K562 (cell line): Measurements from ENCODE around the gene DNER. TPM values are rescaled to one million over a fixed set of nuclear protein-coding genes. Genes with fewer than 3 reads are reported as not detected.

Experiments used
- CBX2 ChIP-seq: fragments of 200-600 bp; sonication (generic); IDR thresholded peaks from one replicate; pipeline ENCODE4 v1.6.1; 2012; ENCODE audit warnings: mild to moderate bottlenecking, low read length, inconsistent platforms; ENCODE audit not compliant: insufficient read depth, poor library complexity, severe bottlenecking
- FOXP1 ChIP-seq: sonication (generic); formaldehyde crosslinking; IDR thresholded peaks from 2 replicates; pipeline ENCODE4 v1.8.0; 2022; ENCODE audit warnings: mild to moderate bottlenecking, missing genetic modification reagents
- HNRNPH1 ChIP-seq: fragments of 200-400 bp; formaldehyde crosslinking; optimal IDR thresholded peaks from 2 replicates; pipeline ENCODE3; 2017; ENCODE audit warnings: low read depth, mild to moderate bottlenecking, low read length, moderate library complexity
- KAT7 ChIP-seq: sonication (generic); formaldehyde crosslinking; IDR thresholded peaks from 2 replicates; pipeline ENCODE4 v1.8.0; 2022; ENCODE audit warnings: missing genetic modification reagents, mild to moderate bottlenecking, borderline replicate concordance
- NR2F6 ChIP-seq: fragments of 450-650 bp; formaldehyde crosslinking; IDR thresholded peaks from 2 replicates; pipeline ENCODE4 v1.4.0; 2020; ENCODE audit warnings: mild to moderate bottlenecking
- TARDBP ChIP-seq: fragments of 450-650 bp; IDR thresholded peaks from 2 replicates; pipeline ENCODE4 v1.6.1; 2016
- ZC3H11A ChIP-seq: IDR thresholded peaks from 2 replicates; pipeline ENCODE4 v1.6.1; 2012; ENCODE audit warnings: low read depth, low read length, improper control_type of control experiment
- ZNF780A ChIP-seq: fragments of 250-450 bp; sonication (Bioruptor Pico); IDR thresholded peaks from 2 replicates; pipeline ENCODE4 v1.5.0; 2021; ENCODE audit warnings: mild to moderate bottlenecking
- polyA plus RNA-seq, 8 experiments: library from polyadenylated mRNA; depleted of rRNA in 4 of 8; stranded (reverse) in 5 of 8; unstranded in 3 of 8; fragments of >200 nt; fragmentation: Nextera tagmentation in 2 of 8; fragmentation: Illumina TruSeq in 1 of 8; extraction: Ambion mirVana in 2 of 8; extraction: Trizol in 1 of 8; gene quantifications; 2 replicates each; pipeline versions ENCODE4 v1.2.1 to v1.2.3, GENCODE V29; 2011 to 2014; ENCODE audit warnings: inconsistent platforms in 1 of 8, missing spikeins in 1 of 8
- total RNA-seq, 7 experiments: library from RNA; depleted of rRNA in 6 of 7; stranded (reverse); fragments of >200 nt in 6 of 7; fragmentation: Illumina TruSeq in 2 of 7; extraction: Trizol in 2 of 7; gene quantifications; 2 replicates each; pipeline versions ENCODE4 v1.2.1 to v1.2.3, GENCODE V29; 2011 to 2021; ENCODE audit warnings: low replicate concordance in 1 of 7
- TF ChIP-seq, protein P1 (sequence below): fragments of 150-350 bp; conservative IDR thresholded peaks from 2 replicates; pipeline ENCODE4 v1.6.1; 2014; ENCODE audit warnings: low read length
- TF ChIP-seq, protein P2 (sequence below): fragments of 450-650 bp; formaldehyde crosslinking; IDR thresholded peaks from 2 replicates; pipeline ENCODE4 v1.4.0; 2020; ENCODE audit warnings: mild to moderate bottlenecking, mixed read lengths
- TF ChIP-seq, protein P3 (sequence below): IDR thresholded peaks from 2 replicates; pipeline ENCODE4 v1.6.1; 2011; ENCODE audit not compliant: insufficient read length; ENCODE audit errors: extremely low read depth
- TF ChIP-seq, protein P4 (sequence below): sonication (generic); formaldehyde crosslinking; IDR thresholded peaks from 2 replicates; pipeline ENCODE4 v1.8.0; 2022; ENCODE audit warnings: mild to moderate bottlenecking, missing genetic modification reagents
- TF ChIP-seq, protein P5 (sequence below), 2 experiments: IDR thresholded peaks; 2 replicates each; pipeline ENCODE4 v1.6.1; 2011; ENCODE audit warnings: borderline replicate concordance in 1 of 2, control low read depth in 1 of 2, low read depth in 1 of 2, low read length in 1 of 2, mild to moderate bottlenecking in 1 of 2, mixed read lengths in 1 of 2, moderate library complexity in 1 of 2; ENCODE audit not compliant: insufficient read depth in 1 of 2, insufficient read length in 1 of 2, poor library complexity in 1 of 2, severe bottlenecking in 1 of 2; ENCODE audit errors: extremely low read depth in 1 of 2

Gene DNER
- total and polyA plus RNA-seq, 9 of the 15 experiments (the other 6 are each of a cell fraction or from before 2014, with no cell fraction given), result not detected

DNA sequence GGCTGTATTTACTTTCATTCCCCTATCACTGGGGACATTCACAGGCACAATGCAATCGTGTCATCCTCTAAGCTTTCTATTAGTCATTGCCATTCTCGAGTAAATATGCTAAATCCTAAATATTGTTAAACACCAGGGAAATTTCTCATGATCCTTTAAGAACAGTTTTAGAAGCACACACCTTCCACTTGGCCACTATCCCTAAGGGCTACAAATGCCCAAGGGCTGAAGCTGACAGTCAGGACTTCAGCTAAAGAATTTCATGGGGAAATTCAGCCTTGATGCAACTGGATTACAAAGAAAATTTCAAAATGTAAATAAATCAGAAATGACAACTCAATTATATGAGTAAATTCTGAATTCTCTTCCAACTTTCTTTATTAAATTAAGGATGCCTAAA, 280.2 kb downstream of the DNER start (continued):
- TF ChIP-seq, protein P1, sequence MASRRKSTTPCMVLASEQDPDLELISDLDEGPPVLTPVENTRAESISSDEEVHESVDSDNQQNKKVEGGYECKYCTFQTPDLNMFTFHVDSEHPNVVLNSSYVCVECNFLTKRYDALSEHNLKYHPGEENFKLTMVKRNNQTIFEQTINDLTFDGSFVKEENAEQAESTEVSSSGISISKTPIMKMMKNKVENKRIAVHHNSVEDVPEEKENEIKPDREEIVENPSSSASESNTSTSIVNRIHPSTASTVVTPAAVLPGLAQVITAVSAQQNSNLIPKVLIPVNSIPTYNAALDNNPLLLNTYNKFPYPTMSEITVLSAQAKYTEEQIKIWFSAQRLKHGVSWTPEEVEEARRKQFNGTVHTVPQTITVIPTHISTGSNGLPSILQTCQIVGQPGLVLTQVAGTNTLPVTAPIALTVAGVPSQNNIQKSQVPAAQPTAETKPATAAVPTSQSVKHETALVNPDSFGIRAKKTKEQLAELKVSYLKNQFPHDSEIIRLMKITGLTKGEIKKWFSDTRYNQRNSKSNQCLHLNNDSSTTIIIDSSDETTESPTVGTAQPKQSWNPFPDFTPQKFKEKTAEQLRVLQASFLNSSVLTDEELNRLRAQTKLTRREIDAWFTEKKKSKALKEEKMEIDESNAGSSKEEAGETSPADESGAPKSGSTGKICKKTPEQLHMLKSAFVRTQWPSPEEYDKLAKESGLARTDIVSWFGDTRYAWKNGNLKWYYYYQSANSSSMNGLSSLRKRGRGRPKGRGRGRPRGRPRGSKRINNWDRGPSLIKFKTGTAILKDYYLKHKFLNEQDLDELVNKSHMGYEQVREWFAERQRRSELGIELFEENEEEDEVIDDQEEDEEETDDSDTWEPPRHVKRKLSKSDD, result no peak
- no peak for TF ChIP-seq FOXP1 (CRISPR knock-in tag)
- TF ChIP-seq HNRNPH1, result no peak
- TF ChIP-seq CBX2, result no peak
- TF ChIP-seq ZNF780A (CRISPR knock-in tag), result no peak
- TF ChIP-seq KAT7 (CRISPR knock-in tag), result no peak
- TF ChIP-seq, protein P2, sequence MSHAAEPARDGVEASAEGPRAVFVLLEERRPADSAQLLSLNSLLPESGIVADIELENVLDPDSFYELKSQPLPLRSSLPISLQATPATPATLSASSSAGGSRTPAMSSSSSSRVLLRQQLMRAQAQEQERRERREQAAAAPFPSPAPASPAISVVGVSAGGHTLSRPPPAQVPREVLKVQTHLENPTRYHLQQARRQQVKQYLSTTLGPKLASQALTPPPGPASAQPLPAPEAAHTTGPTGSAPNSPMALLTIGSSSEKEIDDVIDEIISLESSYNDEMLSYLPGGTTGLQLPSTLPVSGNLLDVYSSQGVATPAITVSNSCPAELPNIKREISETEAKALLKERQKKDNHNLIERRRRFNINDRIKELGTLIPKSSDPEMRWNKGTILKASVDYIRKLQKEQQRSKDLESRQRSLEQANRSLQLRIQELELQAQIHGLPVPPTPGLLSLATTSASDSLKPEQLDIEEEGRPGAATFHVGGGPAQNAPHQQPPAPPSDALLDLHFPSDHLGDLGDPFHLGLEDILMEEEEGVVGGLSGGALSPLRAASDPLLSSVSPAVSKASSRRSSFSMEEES (CRISPR knock-in tag), result no peak
- TF ChIP-seq NR2F6 (CRISPR knock-in tag), result no peak
- no peak for TF ChIP-seq TARDBP
- TF ChIP-seq, protein P3, sequence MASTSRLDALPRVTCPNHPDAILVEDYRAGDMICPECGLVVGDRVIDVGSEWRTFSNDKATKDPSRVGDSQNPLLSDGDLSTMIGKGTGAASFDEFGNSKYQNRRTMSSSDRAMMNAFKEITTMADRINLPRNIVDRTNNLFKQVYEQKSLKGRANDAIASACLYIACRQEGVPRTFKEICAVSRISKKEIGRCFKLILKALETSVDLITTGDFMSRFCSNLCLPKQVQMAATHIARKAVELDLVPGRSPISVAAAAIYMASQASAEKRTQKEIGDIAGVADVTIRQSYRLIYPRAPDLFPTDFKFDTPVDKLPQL, result no peak
- no peak for TF ChIP-seq ZC3H11A
- TF ChIP-seq, protein P4, sequence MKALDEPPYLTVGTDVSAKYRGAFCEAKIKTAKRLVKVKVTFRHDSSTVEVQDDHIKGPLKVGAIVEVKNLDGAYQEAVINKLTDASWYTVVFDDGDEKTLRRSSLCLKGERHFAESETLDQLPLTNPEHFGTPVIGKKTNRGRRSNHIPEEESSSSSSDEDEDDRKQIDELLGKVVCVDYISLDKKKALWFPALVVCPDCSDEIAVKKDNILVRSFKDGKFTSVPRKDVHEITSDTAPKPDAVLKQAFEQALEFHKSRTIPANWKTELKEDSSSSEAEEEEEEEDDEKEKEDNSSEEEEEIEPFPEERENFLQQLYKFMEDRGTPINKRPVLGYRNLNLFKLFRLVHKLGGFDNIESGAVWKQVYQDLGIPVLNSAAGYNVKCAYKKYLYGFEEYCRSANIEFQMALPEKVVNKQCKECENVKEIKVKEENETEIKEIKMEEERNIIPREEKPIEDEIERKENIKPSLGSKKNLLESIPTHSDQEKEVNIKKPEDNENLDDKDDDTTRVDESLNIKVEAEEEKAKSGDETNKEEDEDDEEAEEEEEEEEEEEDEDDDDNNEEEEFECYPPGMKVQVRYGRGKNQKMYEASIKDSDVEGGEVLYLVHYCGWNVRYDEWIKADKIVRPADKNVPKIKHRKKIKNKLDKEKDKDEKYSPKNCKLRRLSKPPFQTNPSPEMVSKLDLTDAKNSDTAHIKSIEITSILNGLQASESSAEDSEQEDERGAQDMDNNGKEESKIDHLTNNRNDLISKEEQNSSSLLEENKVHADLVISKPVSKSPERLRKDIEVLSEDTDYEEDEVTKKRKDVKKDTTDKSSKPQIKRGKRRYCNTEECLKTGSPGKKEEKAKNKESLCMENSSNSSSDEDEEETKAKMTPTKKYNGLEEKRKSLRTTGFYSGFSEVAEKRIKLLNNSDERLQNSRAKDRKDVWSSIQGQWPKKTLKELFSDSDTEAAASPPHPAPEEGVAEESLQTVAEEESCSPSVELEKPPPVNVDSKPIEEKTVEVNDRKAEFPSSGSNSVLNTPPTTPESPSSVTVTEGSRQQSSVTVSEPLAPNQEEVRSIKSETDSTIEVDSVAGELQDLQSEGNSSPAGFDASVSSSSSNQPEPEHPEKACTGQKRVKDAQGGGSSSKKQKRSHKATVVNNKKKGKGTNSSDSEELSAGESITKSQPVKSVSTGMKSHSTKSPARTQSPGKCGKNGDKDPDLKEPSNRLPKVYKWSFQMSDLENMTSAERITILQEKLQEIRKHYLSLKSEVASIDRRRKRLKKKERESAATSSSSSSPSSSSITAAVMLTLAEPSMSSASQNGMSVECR, result no peak
- TF ChIP-seq, protein P5, sequence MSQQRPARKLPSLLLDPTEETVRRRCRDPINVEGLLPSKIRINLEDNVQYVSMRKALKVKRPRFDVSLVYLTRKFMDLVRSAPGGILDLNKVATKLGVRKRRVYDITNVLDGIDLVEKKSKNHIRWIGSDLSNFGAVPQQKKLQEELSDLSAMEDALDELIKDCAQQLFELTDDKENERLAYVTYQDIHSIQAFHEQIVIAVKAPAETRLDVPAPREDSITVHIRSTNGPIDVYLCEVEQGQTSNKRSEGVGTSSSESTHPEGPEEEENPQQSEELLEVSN (IDR thresholded peaks at IDR 0.05; ENCODE audit: borderline replicate concordance in 1 of 2, extremely low read depth in 1 of 2, insufficient read depth in 1 of 2, insufficient read length in 1 of 2, low read depth in 1 of 2, low read length in 1 of 2, poor library complexity in 1 of 2, severe bottlenecking in 1 of 2), result no peak
- TF ChIP-seq, all 486 proteins: peak for 0
